ENCODE measurements around the gene MORC2.

- TF ChIP-seq EZH2 (IDR thresholded peaks at IDR 0.05; ENCODE audit: low read length): no peak
- TF ChIP-seq CTCF (optimal IDR thresholded peaks at IDR 0.05 in 1 of 3, IDR thresholded peaks at IDR 0.05 in 1 of 3, conservative IDR thresholded peaks at IDR 0.05 in 1 of 3; ENCODE audit: extremely low read depth in 1 of 3, insufficient read depth in 2 of 3, low read length in 3 of 3): no peak
Observed at GRCh38 chr22:30903876-30904460, 64.6 kb downstream of the MORC2 start.
